ENCODE measurements around the gene GTF2A1. TPM values are rescaled to one million over a fixed set of nuclear protein-coding genes. Genes with fewer than 3 reads are reported as not detected.
"Not testable (repeated sequence)": the region's sequence is repeated elsewhere in the genome, so short reads cannot be mapped to it uniquely, and the experiment has no call there.

GTF2A1 gene
- total RNA-seq, 2 donors from 2014 or later: 21.2 to 54.9 TPM

DNA sequence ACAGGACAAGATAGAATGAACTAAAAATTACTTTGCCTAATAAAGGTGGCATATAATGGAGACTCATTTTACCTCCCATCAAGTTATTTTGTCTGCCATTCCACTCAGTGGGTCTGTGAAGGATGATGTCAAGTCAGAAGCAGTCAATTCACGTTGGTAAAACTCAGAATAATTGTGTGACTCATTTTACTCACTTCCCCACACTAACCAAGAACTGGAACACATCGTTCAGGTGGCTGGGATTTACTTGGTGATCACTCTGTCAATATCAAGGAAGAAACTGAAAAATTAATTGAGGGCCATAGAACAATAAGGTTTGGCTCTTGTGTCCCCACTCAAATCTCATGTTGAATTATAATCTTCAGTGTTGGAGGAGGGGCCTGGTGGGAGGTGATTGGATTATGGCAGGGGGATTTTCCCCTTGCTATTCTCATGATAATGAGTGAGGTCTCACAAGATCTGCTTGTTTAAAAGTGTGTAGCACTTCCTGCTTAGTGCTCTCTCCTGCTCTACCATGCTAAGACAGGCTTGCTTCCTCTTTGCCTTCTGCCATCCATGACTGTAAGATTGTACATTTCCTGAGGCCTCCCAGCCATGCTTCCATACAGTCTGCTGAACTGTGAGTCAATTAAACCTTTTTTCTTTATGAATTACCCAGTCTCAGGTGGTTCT is 35.7 kb upstream of the GTF2A1 start:
- H3K27me3 ChIP-seq (replicated peaks; ENCODE audit: insufficient read depth): no peaks in the 10 kb centered on the region
- no peaks in the 10 kb centered on the region for H3K4me1 ChIP-seq (replicated peaks)
- H3K27ac ChIP-seq: no peak overlapping the region
- H3K4me3 ChIP-seq: no peak overlapping the region
- H3K36me3 ChIP-seq: no peaks in the 10 kb centered on the region
- TF ChIP-seq, protein P1, sequence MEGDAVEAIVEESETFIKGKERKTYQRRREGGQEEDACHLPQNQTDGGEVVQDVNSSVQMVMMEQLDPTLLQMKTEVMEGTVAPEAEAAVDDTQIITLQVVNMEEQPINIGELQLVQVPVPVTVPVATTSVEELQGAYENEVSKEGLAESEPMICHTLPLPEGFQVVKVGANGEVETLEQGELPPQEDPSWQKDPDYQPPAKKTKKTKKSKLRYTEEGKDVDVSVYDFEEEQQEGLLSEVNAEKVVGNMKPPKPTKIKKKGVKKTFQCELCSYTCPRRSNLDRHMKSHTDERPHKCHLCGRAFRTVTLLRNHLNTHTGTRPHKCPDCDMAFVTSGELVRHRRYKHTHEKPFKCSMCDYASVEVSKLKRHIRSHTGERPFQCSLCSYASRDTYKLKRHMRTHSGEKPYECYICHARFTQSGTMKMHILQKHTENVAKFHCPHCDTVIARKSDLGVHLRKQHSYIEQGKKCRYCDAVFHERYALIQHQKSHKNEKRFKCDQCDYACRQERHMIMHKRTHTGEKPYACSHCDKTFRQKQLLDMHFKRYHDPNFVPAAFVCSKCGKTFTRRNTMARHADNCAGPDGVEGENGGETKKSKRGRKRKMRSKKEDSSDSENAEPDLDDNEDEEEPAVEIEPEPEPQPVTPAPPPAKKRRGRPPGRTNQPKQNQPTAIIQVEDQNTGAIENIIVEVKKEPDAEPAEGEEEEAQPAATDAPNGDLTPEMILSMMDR (IDR thresholded peaks at IDR 0.05): no peak
- TF ChIP-seq POLR2A (IDR thresholded peaks at IDR 0.05) (no peak), POLR2AphosphoS5 (IDR thresholded peaks at IDR 0.05) (no peak)
- H3K9me3 ChIP-seq: no peaks in the 10 kb centered on the region
- no peak for DNase-seq (ENCODE audit: low spot score)
- intact Hi-C loops (cut with DNase I): no loop called here
- 78% methylated on average over 2 of the region's 2 CpGs for WGBS

DNA sequence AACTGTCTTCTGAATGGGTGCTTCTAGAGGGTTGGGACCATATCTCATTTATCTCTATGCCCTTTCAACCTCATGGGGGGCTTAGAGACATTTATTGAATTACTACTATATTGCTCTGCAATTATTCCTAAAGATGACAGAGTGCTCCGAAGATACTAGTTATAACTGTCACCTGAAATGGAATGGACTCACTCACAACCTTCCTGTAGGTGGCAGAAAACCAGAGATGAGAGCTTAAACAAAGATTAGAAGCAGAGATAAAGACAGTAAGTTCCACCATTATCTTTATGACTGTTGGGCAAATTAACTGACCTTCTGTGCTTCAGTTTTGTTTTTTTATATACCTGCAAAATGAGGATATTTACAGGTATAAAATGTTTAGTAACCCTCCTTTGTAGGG is 31.5 kb upstream of the GTF2A1 start:
- intact Hi-C loops (cut with DNase I): no loop called here

DNA sequence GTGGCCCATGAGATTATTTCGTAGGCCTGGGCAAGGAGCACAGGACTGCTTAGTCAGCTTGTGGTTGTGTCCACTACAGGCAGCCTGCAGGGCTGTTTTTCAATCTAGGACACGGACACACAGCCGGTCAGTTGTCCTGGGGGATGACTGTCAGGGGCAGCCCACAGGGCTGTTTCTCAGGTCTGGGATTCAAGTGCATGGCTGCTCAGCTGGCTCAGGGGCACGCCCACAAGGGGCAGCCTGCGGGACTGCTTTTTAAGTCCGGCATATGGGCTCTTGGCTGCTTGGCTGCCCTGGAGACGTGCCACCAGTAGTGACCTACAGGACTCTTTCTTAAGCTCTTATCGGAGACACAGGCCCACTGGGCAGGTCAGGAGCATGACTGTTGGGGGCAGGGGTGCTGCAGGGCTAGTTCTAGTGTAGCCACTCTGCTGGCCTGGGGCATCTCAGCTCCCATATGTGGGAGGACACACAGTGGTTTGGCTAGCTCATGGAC is 26.6 kb upstream of the GTF2A1 start:
- Histone ChIP-seq H3K4me3 (no peak overlapping the region), H3K4me1 (replicated peaks) (no peaks in the 10 kb centered on the region), H3K27ac (no peak overlapping the region), H3K36me3 (no peaks in the 10 kb centered on the region), H3K9me3 (no peaks in the 10 kb centered on the region), H3K27me3 (replicated peaks; ENCODE audit: insufficient read depth) (no peaks in the 10 kb centered on the region)
- intact Hi-C loops (cut with DNase I): no loop called here
- DNase-seq (ENCODE audit: low spot score): no peak
- 67% methylated on average over 8 of the region's 8 CpGs for WGBS
- TF ChIP-seq POLR2AphosphoS5 (IDR thresholded peaks at IDR 0.05): no peak
- no peak for TF ChIP-seq POLR2A (IDR thresholded peaks at IDR 0.05)

More for the DNA sequence above, 31.5 kb upstream of the GTF2A1 start:
- Histone ChIP-seq H3K4me3 (no peak overlapping the region), H3K36me3 (no peaks in the 10 kb centered on the region), H3K27me3 (replicated peaks; ENCODE audit: insufficient read depth) (no peaks in the 10 kb centered on the region), H3K27ac (no peak overlapping the region), H3K4me1 (replicated peaks) (no peaks in the 10 kb centered on the region), H3K9me3 (no peaks in the 10 kb centered on the region)
- no peak for DNase-seq (ENCODE audit: low spot score)
- WGBS: 16% methylated on average over 1 of the region's 1 CpG
- TF ChIP-seq POLR2A (IDR thresholded peaks at IDR 0.05) (no peak), POLR2AphosphoS5 (IDR thresholded peaks at IDR 0.05) (no peak)
- TF ChIP-seq, protein P1 (IDR thresholded peaks at IDR 0.05): no peak

DNA sequence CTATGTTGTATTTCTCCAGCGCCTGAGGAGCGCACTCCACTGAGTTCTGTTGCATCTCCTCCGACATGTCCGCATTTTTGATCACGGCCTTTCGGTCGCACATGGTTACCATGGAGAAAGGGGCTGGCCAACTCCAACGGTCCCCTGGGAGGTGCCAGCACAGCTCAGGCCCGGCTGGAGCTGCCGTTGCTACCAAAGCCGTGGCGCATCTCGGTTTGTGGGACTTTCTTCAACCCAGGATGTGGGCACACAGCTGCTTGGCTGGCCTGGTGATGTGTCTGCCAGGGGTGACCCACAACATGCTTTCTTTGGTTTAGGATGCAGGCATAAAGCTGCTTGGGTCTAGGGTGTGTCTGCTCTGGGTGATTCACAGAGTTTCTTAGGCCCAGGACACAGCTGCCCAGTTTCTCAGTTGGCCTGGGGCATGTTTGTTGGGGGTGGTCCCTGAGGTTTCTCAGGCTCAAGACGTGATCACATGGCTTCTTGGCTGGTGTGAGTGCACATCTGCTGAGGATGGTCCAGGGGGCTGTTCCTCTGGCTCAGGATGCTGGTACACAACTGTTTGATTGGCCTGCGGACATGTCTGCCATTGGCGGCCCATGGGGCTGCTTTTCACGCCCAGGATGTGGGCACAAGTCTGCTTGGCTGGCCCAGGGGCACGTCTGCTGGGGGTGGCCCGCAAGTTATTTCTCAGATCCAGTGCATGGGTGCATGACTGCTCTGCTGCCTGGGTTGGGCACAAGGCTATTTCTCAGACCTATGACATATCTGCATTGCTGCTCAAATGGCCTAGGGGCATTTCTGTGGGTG is 25.9 kb upstream of the GTF2A1 start:
- DNase-seq (ENCODE audit: low spot score): no peak
- 87% methylated on average over 19 of the region's 19 CpGs for WGBS
- TF ChIP-seq POLR2A (IDR thresholded peaks at IDR 0.05): no peak
- TF ChIP-seq POLR2AphosphoS5 (IDR thresholded peaks at IDR 0.05): no peak
- TF ChIP-seq, protein P1 (IDR thresholded peaks at IDR 0.05): no peak
- intact Hi-C loops (cut with DNase I): no loop called here
- Histone ChIP-seq H3K36me3 (no peaks in the 10 kb centered on the region), H3K27me3 (replicated peaks; ENCODE audit: insufficient read depth) (no peaks in the 10 kb centered on the region), H3K27ac (no peak overlapping the region), H3K9me3 (no peaks in the 10 kb centered on the region), H3K4me3 (no peak overlapping the region), H3K4me1 (replicated peaks) (no peaks in the 10 kb centered on the region)

DNA sequence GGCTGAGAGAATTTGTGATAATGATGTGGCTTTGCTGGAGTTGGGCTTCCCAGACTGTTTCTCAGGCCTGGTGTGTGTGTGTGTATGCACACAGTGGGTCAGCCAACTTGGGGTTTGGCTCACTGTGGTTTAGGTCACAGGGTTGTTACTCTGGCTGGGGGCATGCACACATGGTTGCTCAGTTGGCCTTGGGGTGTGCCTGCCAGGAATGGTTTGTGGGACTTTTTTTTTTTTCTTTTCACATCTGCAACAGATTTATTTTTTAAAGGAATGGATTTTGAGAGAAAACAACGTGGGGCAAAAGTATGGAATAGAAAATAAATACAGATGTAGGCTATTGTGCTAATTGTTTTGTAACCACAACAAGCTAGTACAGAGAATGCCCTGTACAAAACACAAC is 25.0 kb upstream of the GTF2A1 start:
- Histone ChIP-seq H3K27me3 (replicated peaks; ENCODE audit: insufficient read depth) (no peaks in the 10 kb centered on the region), H3K36me3 (no peaks in the 10 kb centered on the region), H3K4me1 (replicated peaks) (no peaks in the 10 kb centered on the region), H3K27ac (no peak overlapping the region), H3K4me3 (no peak overlapping the region), H3K9me3 (no peaks in the 10 kb centered on the region)
- no peak for DNase-seq (ENCODE audit: low spot score)
- TF ChIP-seq POLR2AphosphoS5 (IDR thresholded peaks at IDR 0.05) (no peak), POLR2A (IDR thresholded peaks at IDR 0.05) (no peak)
- TF ChIP-seq, protein P1 (IDR thresholded peaks at IDR 0.05): no peak
- intact Hi-C loops (cut with DNase I): no loop called here
- WGBS: 47% methylated on average over 1 of the region's 1 CpG

DNA sequence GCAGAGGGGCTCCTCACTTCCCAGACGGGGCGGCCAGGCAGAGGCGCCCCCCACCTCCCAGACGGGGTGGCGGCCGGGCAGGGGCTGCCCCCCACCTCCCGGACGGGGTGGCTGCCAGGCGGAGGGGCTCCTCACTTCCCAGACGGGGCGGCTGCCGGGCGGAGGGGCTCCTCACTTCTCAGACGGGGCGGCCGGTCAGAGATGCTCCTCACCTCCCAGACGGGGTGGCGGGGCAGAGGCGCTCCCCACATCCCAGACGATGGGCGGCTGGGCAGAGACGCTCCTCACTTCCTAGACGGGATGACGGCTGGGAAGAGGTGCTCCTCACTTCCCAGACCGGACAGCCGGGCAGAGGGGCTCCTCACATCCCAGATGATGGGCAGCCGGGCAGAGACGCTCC is 23.7 kb upstream of the GTF2A1 start:
- H3K9me3 ChIP-seq; DNase-seq (ENCODE audit: low spot score); H3K36me3 ChIP-seq; H3K27me3 ChIP-seq (replicated peaks; ENCODE audit: insufficient read depth); H3K4me3 ChIP-seq; intact Hi-C loops (cut with DNase I); H3K4me1 ChIP-seq (replicated peaks); H3K27ac ChIP-seq: not testable (repeated sequence)
- WGBS: 90% methylated on average over 16 of the region's 28 CpGs

All from prostate gland (tissue), 2 donors.